OCI-LY1 (cell line): ENCODE results near the gene MED1.

Source experiments
- H2AFZ ChIP-seq: fragments of 200-600 bp; sonication (generic), shearing (Covaris generic); 2 replicates; pipeline ENCODE4 v1.6.0; 2014; ENCODE audit warnings: antibody characterized with exemption, mild to moderate bottlenecking, low read length
- H3F3A ChIP-seq: fragments of 200-600 bp; sonication (generic), shearing (Covaris generic); 2 replicates; pipeline ENCODE4 v1.6.0; 2014; ENCODE audit warnings: mild to moderate bottlenecking, antibody characterized with exemption, low read length, moderate library complexity; ENCODE audit not compliant: insufficient read depth
- H3K27ac ChIP-seq: fragments of 200-600 bp; sonication (generic); 2 replicates; pipeline ENCODE4 v1.5.1; 2014; ENCODE audit warnings: low read length, mixed run types, mild to moderate bottlenecking, low read depth; ENCODE audit not compliant: poor library complexity, severe bottlenecking
- H3K27me3 ChIP-seq: fragments of 200-600 bp; sonication (generic); 2 replicates; pipeline ENCODE4 v1.6.0; 2014; ENCODE audit warnings: antibody characterized with exemption, mild to moderate bottlenecking, low read length, moderate library complexity; ENCODE audit not compliant: insufficient read depth
- H3K36me3 ChIP-seq: fragments of 200-600 bp; sonication (generic); 2 replicates; pipeline ENCODE4 v1.6.1; 2014; ENCODE audit warnings: mild to moderate bottlenecking, antibody characterized with exemption, low read length, moderate library complexity, mixed read lengths; ENCODE audit not compliant: insufficient read depth
- H3K4me1 ChIP-seq: fragments of 200-600 bp; sonication (generic); 2 replicates; pipeline ENCODE4 v1.5.1; 2014; ENCODE audit warnings: mild to moderate bottlenecking, low read length, moderate library complexity; ENCODE audit not compliant: insufficient read depth, severe bottlenecking
- H3K4me2 ChIP-seq: fragments of 200-600 bp; sonication (generic), shearing (Covaris generic); 2 replicates; pipeline ENCODE4 v1.6.1; 2014; ENCODE audit warnings: low read length
- H3K4me3 ChIP-seq: fragments of 200-600 bp; sonication (generic); 2 replicates; pipeline ENCODE4 v1.5.1; 2014; ENCODE audit warnings: low read length, low read depth, mild to moderate bottlenecking, mixed read lengths; ENCODE audit not compliant: poor library complexity, severe bottlenecking
- H3K79me2 ChIP-seq: fragments of 200-600 bp; shearing (Covaris generic); 2 replicates; pipeline ENCODE4 v1.6.1; 2016; ENCODE audit warnings: mixed run types, low read length, mixed read lengths; ENCODE audit not compliant: insufficient read depth
- H3K9ac ChIP-seq: fragments of 200-600 bp; sonication (generic), shearing (Covaris generic); 2 replicates; pipeline ENCODE4 v1.6.1; 2014; ENCODE audit warnings: mild to moderate bottlenecking, low read length, mixed read lengths
- H3K9me2 ChIP-seq: fragments of 200-600 bp; sonication (generic), shearing (Covaris generic); 2 replicates; pipeline ENCODE4 v1.6.1; 2014; ENCODE audit warnings: low read depth, mild to moderate bottlenecking, low read length, mixed read lengths
- H3K9me3 ChIP-seq: fragments of 200-600 bp; shearing (Covaris generic); 2 replicates; pipeline ENCODE4 v1.6.1; 2014; ENCODE audit warnings: low read length, mixed read lengths
- H4K20me1 ChIP-seq: fragments of 200-600 bp; sonication (generic), shearing (Covaris generic); 2 replicates; pipeline ENCODE4 v1.6.0; 2016; ENCODE audit warnings: mild to moderate bottlenecking, low read length; ENCODE audit not compliant: insufficient read depth
- EZH2 ChIP-seq: fragments of 200-600 bp; sonication (generic), shearing (Covaris generic); IDR thresholded peaks from 2 replicates; pipeline ENCODE4 v1.8.0; 2017; ENCODE audit warnings: borderline replicate concordance, mixed run types, mild to moderate bottlenecking, antibody characterized with exemption, low read length, moderate library complexity, mixed read lengths
- TF ChIP-seq, protein P1 (sequence below): fragments of 200-600 bp; sonication (generic), shearing (Covaris generic); IDR thresholded peaks from 2 replicates; pipeline ENCODE4 v1.5.1; 2017; ENCODE audit warnings: mild to moderate bottlenecking, antibody characterized with exemption, low read length, moderate library complexity, mixed read lengths

MED1 gene

DNA sequence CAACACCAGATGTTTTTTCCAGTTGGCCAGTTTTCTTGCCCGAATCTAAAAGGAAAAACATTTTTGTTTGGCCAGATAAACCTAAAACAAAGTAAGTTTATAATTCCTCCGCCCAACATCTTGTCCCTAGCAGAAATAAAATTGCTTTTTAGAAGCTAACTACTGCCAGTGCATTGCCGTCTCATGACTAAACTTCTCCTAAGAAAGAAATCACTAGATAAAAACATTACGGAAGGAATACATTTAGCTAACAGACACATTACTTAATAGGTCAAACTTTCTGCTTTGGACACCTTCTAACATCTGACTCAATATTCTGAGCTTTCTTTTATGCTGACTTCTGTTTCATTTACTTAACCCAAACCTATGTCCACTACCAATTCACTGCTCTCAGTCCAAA lies 85.8 kb downstream of the MED1 start:
- Histone ChIP-seq H3K4me1 (no peaks in the 10 kb centered on the region), H3F3A (no peaks in the 10 kb centered on the region), H3K9me2 (no peaks in the 10 kb centered on the region), H3K79me2 (no peaks in the 10 kb centered on the region), H3K9me3 (no peaks in the 10 kb centered on the region), H3K4me2 (no peak overlapping the region), H3K36me3 (no peaks in the 10 kb centered on the region), H2AFZ (no peak overlapping the region), H4K20me1 (no peaks in the 10 kb centered on the region), H3K9ac (no peak overlapping the region), H3K4me3 (no peak overlapping the region), H3K27ac (no peak overlapping the region), H3K27me3 (no peaks in the 10 kb centered on the region)
- TF ChIP-seq, protein P1, sequence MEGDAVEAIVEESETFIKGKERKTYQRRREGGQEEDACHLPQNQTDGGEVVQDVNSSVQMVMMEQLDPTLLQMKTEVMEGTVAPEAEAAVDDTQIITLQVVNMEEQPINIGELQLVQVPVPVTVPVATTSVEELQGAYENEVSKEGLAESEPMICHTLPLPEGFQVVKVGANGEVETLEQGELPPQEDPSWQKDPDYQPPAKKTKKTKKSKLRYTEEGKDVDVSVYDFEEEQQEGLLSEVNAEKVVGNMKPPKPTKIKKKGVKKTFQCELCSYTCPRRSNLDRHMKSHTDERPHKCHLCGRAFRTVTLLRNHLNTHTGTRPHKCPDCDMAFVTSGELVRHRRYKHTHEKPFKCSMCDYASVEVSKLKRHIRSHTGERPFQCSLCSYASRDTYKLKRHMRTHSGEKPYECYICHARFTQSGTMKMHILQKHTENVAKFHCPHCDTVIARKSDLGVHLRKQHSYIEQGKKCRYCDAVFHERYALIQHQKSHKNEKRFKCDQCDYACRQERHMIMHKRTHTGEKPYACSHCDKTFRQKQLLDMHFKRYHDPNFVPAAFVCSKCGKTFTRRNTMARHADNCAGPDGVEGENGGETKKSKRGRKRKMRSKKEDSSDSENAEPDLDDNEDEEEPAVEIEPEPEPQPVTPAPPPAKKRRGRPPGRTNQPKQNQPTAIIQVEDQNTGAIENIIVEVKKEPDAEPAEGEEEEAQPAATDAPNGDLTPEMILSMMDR, result no peak

DNA sequence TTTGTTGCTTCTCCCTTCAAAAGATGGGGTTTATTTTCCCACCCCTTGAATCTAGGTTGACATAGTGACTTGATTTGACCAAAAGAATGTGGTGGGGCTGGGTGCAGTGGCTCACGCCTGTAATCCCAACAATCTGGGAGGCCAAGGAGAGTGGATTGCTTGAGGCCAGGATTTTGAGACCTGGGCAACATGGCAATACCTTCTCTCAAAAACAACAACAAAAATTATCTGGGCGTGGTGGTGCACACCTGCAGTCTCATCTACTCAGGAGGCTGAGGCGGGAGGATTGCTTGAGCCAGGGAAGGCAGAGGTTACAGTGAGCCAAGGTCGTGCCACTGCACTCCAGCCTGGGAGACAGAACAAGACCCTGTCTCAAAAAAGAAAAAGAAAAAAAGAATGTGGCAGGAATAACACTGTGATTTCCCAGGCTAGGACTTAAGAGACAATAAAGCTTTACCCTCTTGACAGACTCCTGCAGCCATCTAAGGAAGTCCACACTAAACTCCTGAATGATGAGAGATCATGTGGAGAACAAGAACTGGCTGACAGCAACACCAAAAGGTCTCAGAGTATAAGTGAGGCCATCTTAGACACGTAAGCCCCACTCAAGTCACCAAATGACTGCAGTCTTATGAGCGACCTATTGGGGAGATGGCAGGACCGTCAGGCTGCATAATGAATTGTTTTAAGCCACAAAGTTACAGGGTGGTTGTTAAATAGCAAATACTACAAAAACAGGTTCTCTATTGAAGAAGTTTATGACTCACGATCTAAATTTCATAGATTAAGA lies 86.6 kb downstream of the MED1 start:
- Histone ChIP-seq H3K4me2 (no peak overlapping the region), H3K79me2 (no peaks in the 10 kb centered on the region)
- TF ChIP-seq, protein P1, result no peak
- no peak for TF ChIP-seq EZH2

DNA sequence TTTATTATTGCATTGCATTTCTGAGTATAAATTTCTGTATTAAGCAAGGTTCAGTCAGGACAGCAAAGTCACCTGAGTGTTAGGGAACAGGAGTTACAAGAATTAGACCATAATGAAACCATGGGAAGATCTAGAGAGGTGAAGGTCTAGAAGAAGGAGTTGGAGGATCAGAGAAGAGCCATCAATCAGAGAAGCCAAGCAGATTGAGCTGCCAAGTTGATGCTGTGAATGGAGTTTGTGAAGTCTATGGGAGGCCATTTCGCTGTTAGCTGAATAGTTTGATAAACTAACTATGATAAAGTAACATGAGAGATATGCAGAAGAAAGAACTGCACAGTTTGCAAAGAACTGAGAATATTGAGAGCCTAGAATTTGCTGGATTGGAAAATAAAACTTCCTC lies 90.0 kb downstream of the MED1 start:
- Histone ChIP-seq H3K36me3 (no peaks in the 10 kb centered on the region), H3K9me2 (no peaks in the 10 kb centered on the region), H3K27me3 (no peaks in the 10 kb centered on the region), H3K79me2 (no peaks in the 10 kb centered on the region), H3K9ac (no peak overlapping the region), H2AFZ (no peak overlapping the region), H4K20me1 (no peaks in the 10 kb centered on the region), H3K4me3 (no peak overlapping the region), H3F3A (no peaks in the 10 kb centered on the region), H3K4me2 (no peak overlapping the region), H3K4me1 (no peaks in the 10 kb centered on the region), H3K27ac (no peak overlapping the region), H3K9me3 (no peaks in the 10 kb centered on the region)
- no peak for TF ChIP-seq EZH2
- TF ChIP-seq, protein P1, result no peak

More for the DNA sequence above, 86.6 kb downstream of the MED1 start:
- no peaks in the 10 kb centered on the region for H3F3A ChIP-seq
- no peaks in the 10 kb centered on the region for H4K20me1 ChIP-seq
- H3K9me2 ChIP-seq, result no peaks in the 10 kb centered on the region
- H3K27me3 ChIP-seq, result no peaks in the 10 kb centered on the region
- no peaks in the 10 kb centered on the region for H3K36me3 ChIP-seq
- H3K9me3 ChIP-seq, result no peaks in the 10 kb centered on the region
- no peak overlapping the region for H2AFZ ChIP-seq
- no peak overlapping the region for H3K27ac ChIP-seq
- H3K9ac ChIP-seq, result no peak overlapping the region
- no peaks in the 10 kb centered on the region for H3K4me1 ChIP-seq
- H3K4me3 ChIP-seq, result no peak overlapping the region
